ENCODE results near the gene CEND1.

CEND1 gene

GRCh38 chr11:776561-777287 lies 13.2 kb downstream of the CEND1 start:
- peak overlapping the region; percentile 90 for H3K9ac ChIP-seq (ENCODE audit: low read length)
- H3K36me3 ChIP-seq (replicated peaks; ENCODE audit: insufficient read depth, low read length) = peaks cover 4% of the 10 kb centered on the region
- no peaks in the 10 kb centered on the region; the same call in 1 of the 2 replicates for H4K20me1 ChIP-seq (ENCODE audit: insufficient read depth, low read length)
- no peaks in the 10 kb centered on the region for H3K9me2 ChIP-seq (replicated peaks; ENCODE audit: insufficient read depth, low read length)
- peak; percentile 21 for TF ChIP-seq CTCF (IDR thresholded peaks at IDR 0.05; ENCODE audit: low read length)
- no peak for TF ChIP-seq EZH2phosphoT487 (IDR thresholded peaks at IDR 0.05; ENCODE audit: low read length)
- peaks cover 65% of the 10 kb centered on the region for H3K79me2 ChIP-seq (ENCODE audit: low read length)
- peak; percentile 41 for DNase-seq
- H3K4me3 ChIP-seq (ENCODE audit: low read length) = peak overlapping the region; percentile 92
- peak overlapping the region; percentile 0; the same call in 1 of the 2 replicates for H3K27ac ChIP-seq (ENCODE audit: low read length)
- no peaks in the 10 kb centered on the region for H3K9me3 ChIP-seq (replicated peaks; ENCODE audit: insufficient read depth, low read length)
- peaks cover 3% of the 10 kb centered on the region; the same call in 1 of the 2 replicates for H3K4me1 ChIP-seq (ENCODE audit: low read length)
- no peaks in the 10 kb centered on the region for H3F3A ChIP-seq (ENCODE audit: insufficient read depth, low read length)
- no peaks in the 10 kb centered on the region for H3K27me3 ChIP-seq (replicated peaks; ENCODE audit: insufficient read depth, low read length)
- peak overlapping the region; percentile 87 for H3K4me2 ChIP-seq (ENCODE audit: low read depth, low read length)
- no peak overlapping the region for H2AFZ ChIP-seq (ENCODE audit: low read length)

GRCh38 chr11:776263-776560 lies 13.7 kb downstream of the CEND1 start:
- H3K4me1 ChIP-seq (ENCODE audit: low read length) = peaks cover 3% of the 10 kb centered on the region; the same call in 1 of the 2 replicates
- peak overlapping the region; percentile 85 for H3K4me3 ChIP-seq (ENCODE audit: low read length)
- peak overlapping the region; percentile 87 for H3K4me2 ChIP-seq (ENCODE audit: low read depth, low read length)
- peaks cover 4% of the 10 kb centered on the region for H3K36me3 ChIP-seq (replicated peaks; ENCODE audit: insufficient read depth, low read length)
- H3K9me3 ChIP-seq (replicated peaks; ENCODE audit: insufficient read depth, low read length) = no peaks in the 10 kb centered on the region
- H3K27ac ChIP-seq (ENCODE audit: low read length) = peak overlapping the region; percentile 0; the same call in 1 of the 2 replicates
- no peaks in the 10 kb centered on the region for H3K9me2 ChIP-seq (replicated peaks; ENCODE audit: insufficient read depth, low read length)
- H3K27me3 ChIP-seq (replicated peaks; ENCODE audit: insufficient read depth, low read length) = no peaks in the 10 kb centered on the region
- H4K20me1 ChIP-seq (ENCODE audit: insufficient read depth, low read length) = no peaks in the 10 kb centered on the region; the same call in 1 of the 2 replicates
- H3K79me2 ChIP-seq (ENCODE audit: low read length) = peaks cover 69% of the 10 kb centered on the region
- H3F3A ChIP-seq (ENCODE audit: insufficient read depth, low read length) = no peaks in the 10 kb centered on the region
- H2AFZ ChIP-seq (ENCODE audit: low read length) = no peak overlapping the region
- DNase-seq = no peak
- H3K9ac ChIP-seq (ENCODE audit: low read length) = peak overlapping the region; percentile 90
- TF ChIP-seq EZH2 (optimal IDR thresholded peaks at IDR 0.05; ENCODE audit: low read depth, low read length) (no peak), CTCF (IDR thresholded peaks at IDR 0.05; ENCODE audit: low read length) (no peak)

- no peak for TF ChIP-seq EZH2 (optimal IDR thresholded peaks at IDR 0.05; ENCODE audit: low read depth, low read length)
- no peak for TF ChIP-seq EZH2phosphoT487 (IDR thresholded peaks at IDR 0.05; ENCODE audit: low read length)
- no peak for TF ChIP-seq CTCF (IDR thresholded peaks at IDR 0.05; ENCODE audit: low read length)
- Histone ChIP-seq H3K9me2 (replicated peaks; ENCODE audit: insufficient read depth, low read length) (no peaks in the 10 kb centered on the region), H4K20me1 (ENCODE audit: insufficient read depth, low read length) (no peaks in the 10 kb centered on the region; the same call in 1 of the 2 replicates), H3K27ac (ENCODE audit: low read length) (no peak overlapping the region), H3K27me3 (replicated peaks; ENCODE audit: insufficient read depth, low read length) (no peaks in the 10 kb centered on the region), H2AFZ (ENCODE audit: low read length) (no peak overlapping the region), H3K9me3 (replicated peaks; ENCODE audit: insufficient read depth, low read length) (no peaks in the 10 kb centered on the region), H3K9ac (ENCODE audit: low read length) (no peak overlapping the region), H3K4me1 (ENCODE audit: low read length) (peaks cover 3% of the 10 kb centered on the region; the same call in 1 of the 2 replicates), H3K79me2 (ENCODE audit: low read length) (peaks cover 78% of the 10 kb centered on the region), H3K4me3 (ENCODE audit: low read length) (no peak overlapping the region), H3K4me2 (ENCODE audit: low read depth, low read length) (no peak overlapping the region), H3F3A (ENCODE audit: insufficient read depth, low read length) (no peaks in the 10 kb centered on the region), H3K36me3 (replicated peaks; ENCODE audit: insufficient read depth, low read length) (peaks cover 9% of the 10 kb centered on the region)
- peak; percentile 4 for DNase-seq
Measured at GRCh38 chr11:774873-775592, 14.9 kb downstream of the CEND1 start.

Measured in MM.1S (cell line).